ENCODE data around the gene ZNF786. TPM values are rescaled to one million over a fixed set of nuclear protein-coding genes. Genes with fewer than 3 reads are reported as not detected.

Gene ZNF786
- total RNA-seq, 2 donors from 2014 or later, result 9.3 to 12.8 TPM

- peak; percentile 23 for DNase-seq (ENCODE audit: low spot score)
- under 1% methylated on average over 32 of the region's 43 CpGs for WGBS
- no peaks in the 10 kb centered on the region for H3K27me3 ChIP-seq (replicated peaks; ENCODE audit: insufficient read depth)
- H3K9me3 ChIP-seq, result no peaks in the 10 kb centered on the region
- H3K4me3 ChIP-seq, result peak overlapping the region; percentile 91 to 95
- peaks cover 2% of the 10 kb centered on the region for H3K4me1 ChIP-seq (replicated peaks)
- H3K27ac ChIP-seq, result peak overlapping the region; percentile 79 to 86
- intact Hi-C loops (cut with DNase I), result loop anchor here (2.0 to 5.0 kb wide), 2 partner anchors 40 to 41 kb away; no protein-coding TSS in a partner anchor
- no peaks in the 10 kb centered on the region for H3K36me3 ChIP-seq
- TF ChIP-seq POLR2A (IDR thresholded peaks at IDR 0.05), result no peak
- TF ChIP-seq CTCF (IDR thresholded peaks at IDR 0.05), result no peak
- no peak for TF ChIP-seq POLR2AphosphoS5 (IDR thresholded peaks at IDR 0.05)
Measured at GRCh38 chr7:149027611-149028345, 62.7 kb downstream of the ZNF786 start.

GRCh38 chr7:149027055-149027454 is 63.5 kb downstream of the ZNF786 start:
- Histone ChIP-seq H3K4me3 (peak overlapping the region; percentile 91 to 95), H3K4me1 (replicated peaks) (peaks cover 2% of the 10 kb centered on the region), H3K27ac (peak overlapping the region; percentile 79 to 86), H3K36me3 (no peaks in the 10 kb centered on the region), H3K9me3 (no peaks in the 10 kb centered on the region), H3K27me3 (replicated peaks; ENCODE audit: insufficient read depth) (no peaks in the 10 kb centered on the region)
- 27% methylated on average over 10 of the region's 10 CpGs for WGBS
- TF ChIP-seq CTCF (IDR thresholded peaks at IDR 0.05), result no peak
- TF ChIP-seq POLR2A (IDR thresholded peaks at IDR 0.05), result no peak
- no peak for TF ChIP-seq POLR2AphosphoS5 (IDR thresholded peaks at IDR 0.05)
- intact Hi-C loops (cut with DNase I), result loop anchor here (5.0 kb wide), 1 partner anchor 40 kb away; no protein-coding TSS in a partner anchor
- DNase-seq (ENCODE audit: low spot score), result no peak

DNA sequence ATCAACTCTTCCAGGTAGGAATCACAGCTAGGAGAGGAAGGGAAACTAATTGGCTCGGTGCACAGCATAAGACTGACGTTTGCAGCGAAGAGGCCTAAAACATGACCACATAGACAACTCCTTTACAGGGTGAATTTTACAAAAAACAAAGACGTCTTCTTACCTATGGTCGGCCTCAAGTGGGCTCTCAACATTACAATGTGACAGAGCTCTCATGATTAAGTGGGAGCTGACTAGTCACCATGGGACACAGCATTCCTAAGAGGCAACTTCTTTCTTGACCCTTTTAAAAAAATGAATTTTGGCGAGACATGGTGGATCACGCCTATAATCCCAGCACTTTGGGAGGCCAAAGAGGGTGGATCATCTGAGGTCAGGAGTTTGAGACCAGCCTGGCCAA is 66.9 kb downstream of the ZNF786 start:
- DNase-seq (ENCODE audit: low spot score), result no peak
- H3K27me3 ChIP-seq (replicated peaks; ENCODE audit: insufficient read depth), result no peaks in the 10 kb centered on the region
- 86% methylated on average over 7 of the region's 7 CpGs for WGBS
- no peaks in the 10 kb centered on the region for H3K4me1 ChIP-seq (replicated peaks)
- H3K4me3 ChIP-seq, result no peak overlapping the region
- H3K27ac ChIP-seq, result no peak overlapping the region
- intact Hi-C loops (cut with DNase I), result no loop called here
- TF ChIP-seq POLR2AphosphoS5 (IDR thresholded peaks at IDR 0.05) (no peak), CTCF (IDR thresholded peaks at IDR 0.05) (no peak), POLR2A (IDR thresholded peaks at IDR 0.05) (no peak)
- H3K36me3 ChIP-seq, result no peaks in the 10 kb centered on the region
- H3K9me3 ChIP-seq, result no peaks in the 10 kb centered on the region

- no peaks in the 10 kb centered on the region for H3K27me3 ChIP-seq (replicated peaks; ENCODE audit: insufficient read depth)
- H3K9me3 ChIP-seq, result no peaks in the 10 kb centered on the region
- H3K4me1 ChIP-seq (replicated peaks), result no peaks in the 10 kb centered on the region
- 68% methylated on average over 6 of the region's 6 CpGs for WGBS
- TF ChIP-seq CTCF (IDR thresholded peaks at IDR 0.05) (no peak), POLR2A (IDR thresholded peaks at IDR 0.05) (no peak)
- no peak for DNase-seq (ENCODE audit: low spot score)
- no peak overlapping the region for H3K27ac ChIP-seq
- H3K36me3 ChIP-seq, result no peaks in the 10 kb centered on the region
- H3K4me3 ChIP-seq, result no peak overlapping the region
- intact Hi-C loops (cut with DNase I), result no loop called here
Measured at GRCh38 chr7:149022756-149023360, 67.7 kb downstream of the ZNF786 start.

DNA sequence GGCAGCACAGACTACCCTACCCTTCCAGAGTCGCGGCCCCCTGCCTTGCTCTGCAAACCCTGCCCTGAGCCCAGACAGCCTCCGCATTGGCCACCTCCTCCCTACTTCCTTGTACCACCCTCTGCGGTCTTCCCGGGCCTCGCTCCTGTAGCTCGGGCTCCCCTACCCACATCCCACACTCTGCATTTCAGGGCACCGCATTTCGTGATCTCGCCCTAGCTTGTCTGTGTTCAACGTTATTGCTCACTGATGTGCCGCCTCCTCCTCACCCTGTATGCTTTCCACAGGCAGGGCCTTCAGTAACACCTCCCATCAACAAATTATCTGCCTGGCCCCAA is 68.8 kb downstream of the ZNF786 start:
- H3K36me3 ChIP-seq, result no peaks in the 10 kb centered on the region
- H3K9me3 ChIP-seq, result no peaks in the 10 kb centered on the region
- no peak overlapping the region for H3K4me3 ChIP-seq
- no peak for DNase-seq (ENCODE audit: low spot score)
- no peak overlapping the region for H3K27ac ChIP-seq
- H3K4me1 ChIP-seq (replicated peaks), result no peaks in the 10 kb centered on the region
- WGBS, result 89% methylated on average over 12 of the region's 12 CpGs
- TF ChIP-seq CTCF (IDR thresholded peaks at IDR 0.05) (no peak), POLR2A (IDR thresholded peaks at IDR 0.05) (no peak), POLR2AphosphoS5 (IDR thresholded peaks at IDR 0.05) (no peak)
- intact Hi-C loops (cut with DNase I), result no loop called here
- H3K27me3 ChIP-seq (replicated peaks; ENCODE audit: insufficient read depth), result no peaks in the 10 kb centered on the region

All from prostate gland (tissue), 2 donors.